Amniotic stem cell (primary cell): ENCODE data around the gene FOXD4L1.
"Not testable (repeated sequence)": the region's sequence is repeated elsewhere in the genome, so short reads cannot be mapped to it uniquely, and the experiment has no call there.

Experiments
- DNase-seq: peaks from one replicate; lab custom pipeline; 2025; lab: John Stamatoyannopoulos, UW

Gene FOXD4L1

DNA sequence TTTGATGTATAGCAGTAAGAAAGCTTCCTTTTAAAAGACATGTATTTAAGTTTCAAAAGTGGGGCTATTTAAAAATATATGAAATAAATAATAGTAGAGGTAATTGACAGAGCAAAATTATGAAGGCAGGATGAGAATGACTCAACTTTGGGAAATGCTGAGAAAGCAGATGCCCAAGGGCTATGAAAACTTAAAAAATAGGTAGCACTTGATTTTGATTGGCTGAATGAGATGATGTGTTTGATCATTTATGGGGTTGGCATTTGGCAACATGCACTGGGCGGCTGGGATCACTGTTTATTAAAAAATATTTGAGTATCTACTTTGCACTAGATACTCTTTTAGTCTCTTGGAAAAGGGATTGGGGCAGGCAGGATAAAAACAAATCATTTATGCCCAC, 26.5 kb downstream of the FOXD4L1 start:
- not testable (repeated sequence) for DNase-seq

DNA sequence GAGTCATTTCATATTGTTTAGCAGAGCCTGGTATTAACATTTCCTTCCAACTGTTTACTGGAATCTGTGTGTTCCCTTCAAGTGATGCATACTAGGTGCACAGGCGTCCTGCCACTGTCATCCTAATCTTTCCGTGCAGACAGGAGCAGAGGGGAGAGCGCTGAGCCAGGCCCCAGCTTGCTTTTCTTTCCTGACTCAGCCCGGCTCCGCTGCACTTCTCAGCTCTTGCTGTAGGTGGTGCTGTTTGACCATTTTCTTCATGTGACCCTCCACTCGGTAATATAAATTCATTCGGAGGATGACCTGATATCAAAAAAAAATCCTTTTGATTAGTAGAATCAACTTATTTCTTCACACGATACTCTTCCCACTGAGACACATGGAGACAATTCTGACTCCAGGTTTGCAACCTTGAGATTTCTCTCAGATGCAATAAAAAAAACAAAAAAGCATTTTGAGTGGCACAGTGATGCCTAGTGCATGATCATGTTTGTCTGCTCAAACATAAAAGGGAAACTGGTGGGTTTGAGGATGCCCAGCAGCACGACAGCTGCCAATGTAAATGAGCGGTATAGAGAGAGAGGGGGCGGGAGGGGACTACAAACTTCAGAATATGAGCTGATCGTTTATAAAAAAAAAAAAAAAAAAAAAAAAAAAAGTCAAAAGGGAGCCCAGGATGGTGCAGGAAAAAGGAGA, 29.0 kb downstream of the FOXD4L1 start:
- DNase-seq, result not testable (repeated sequence)

DNA sequence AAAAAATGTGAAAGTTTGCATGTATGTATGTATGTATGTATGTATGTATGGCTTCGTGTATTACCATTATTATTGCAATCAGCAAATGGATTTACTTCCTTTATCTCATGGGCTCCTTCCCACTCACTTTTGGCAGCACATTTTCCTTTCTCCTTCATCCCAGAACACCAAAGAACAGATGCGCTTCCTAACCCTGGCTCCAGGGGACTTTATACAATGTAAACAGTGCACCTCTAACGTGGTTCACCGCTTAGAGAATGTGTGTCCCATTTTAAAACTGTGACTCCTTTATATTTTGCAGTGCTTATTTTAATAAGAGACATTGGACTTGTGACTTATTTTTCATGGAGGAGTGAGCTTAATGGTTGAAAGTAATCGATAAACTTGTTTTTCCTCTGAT, 29.7 kb downstream of the FOXD4L1 start:
- not testable (repeated sequence) for DNase-seq

DNA sequence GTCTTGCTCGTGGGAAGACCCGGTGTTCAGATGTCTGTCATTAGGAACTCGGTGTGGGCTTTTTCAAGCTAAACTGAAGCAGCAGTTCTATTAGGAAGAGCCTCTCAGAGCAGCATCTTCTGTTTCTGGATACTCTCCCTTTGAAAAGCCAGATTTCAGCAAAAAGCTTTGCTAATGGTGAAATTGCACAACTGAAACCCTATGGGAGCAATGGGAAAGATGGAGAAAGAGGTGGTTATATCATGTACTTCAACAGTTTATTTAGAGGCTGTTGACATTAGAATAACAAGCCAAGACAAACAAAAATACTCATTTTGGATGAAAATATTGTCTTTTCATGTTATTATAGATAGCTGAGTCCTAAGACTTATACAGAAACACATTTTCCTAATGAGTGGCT, 30.4 kb downstream of the FOXD4L1 start:
- not testable (repeated sequence) for DNase-seq

DNA sequence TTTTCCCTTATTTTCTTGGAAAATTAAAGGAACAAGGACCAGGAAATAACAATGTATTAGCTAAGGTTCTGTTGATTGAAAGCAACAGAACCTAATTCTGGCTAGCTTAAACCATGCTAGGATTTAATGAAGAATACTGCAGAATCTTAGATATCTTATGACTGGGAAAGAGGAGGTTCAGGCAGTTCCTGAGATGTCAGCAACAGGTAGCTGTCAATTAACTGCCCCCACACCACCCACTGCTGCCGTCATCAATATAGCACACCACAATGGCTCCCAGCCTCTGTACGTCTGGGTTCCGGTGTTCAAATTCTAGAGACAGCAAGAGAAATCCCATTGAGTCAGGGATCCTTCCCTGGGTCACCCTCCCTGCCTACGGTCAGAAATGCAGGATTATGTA, 34.5 kb downstream of the FOXD4L1 start:
- DNase-seq, result not testable (repeated sequence)

DNA sequence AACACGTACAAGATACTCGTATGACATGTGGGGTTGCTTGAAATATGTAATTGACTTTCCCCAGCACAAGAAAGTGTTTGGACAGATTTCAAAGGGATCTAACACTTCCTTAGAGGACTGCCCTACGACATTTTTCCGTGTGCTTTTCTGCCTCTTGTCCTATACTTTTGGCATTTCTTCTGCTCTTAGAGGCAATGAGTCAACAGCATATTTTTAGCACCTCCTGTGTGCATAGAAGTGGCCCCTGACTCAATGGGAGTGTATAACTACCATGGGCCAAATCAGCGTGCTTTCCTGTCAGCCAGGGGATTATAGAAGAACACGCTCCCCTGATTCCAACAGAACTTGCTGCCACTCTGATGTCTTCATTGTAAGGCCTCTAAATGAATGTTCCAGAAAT, 38.1 kb downstream of the FOXD4L1 start:
- not testable (repeated sequence) for DNase-seq

DNA sequence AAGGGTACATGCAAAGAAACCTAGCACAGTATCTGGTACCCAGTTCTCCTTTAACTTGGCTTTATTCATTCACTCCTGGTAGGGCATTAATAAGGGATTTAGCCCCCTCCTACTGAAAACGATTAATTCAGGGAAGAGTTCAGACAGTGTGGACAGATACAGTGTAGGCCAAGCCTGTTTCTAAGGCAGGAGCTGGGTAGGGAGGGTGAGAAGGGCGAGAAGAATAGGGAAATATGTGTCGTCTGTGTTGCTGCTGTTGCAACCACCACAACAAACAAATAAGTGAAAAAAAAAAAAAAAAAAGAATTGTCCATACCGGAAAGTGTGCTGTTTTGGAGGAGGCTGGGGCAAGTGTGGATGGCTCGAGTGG, 42.4 kb downstream of the FOXD4L1 start:
- DNase-seq, result not testable (repeated sequence)

DNA sequence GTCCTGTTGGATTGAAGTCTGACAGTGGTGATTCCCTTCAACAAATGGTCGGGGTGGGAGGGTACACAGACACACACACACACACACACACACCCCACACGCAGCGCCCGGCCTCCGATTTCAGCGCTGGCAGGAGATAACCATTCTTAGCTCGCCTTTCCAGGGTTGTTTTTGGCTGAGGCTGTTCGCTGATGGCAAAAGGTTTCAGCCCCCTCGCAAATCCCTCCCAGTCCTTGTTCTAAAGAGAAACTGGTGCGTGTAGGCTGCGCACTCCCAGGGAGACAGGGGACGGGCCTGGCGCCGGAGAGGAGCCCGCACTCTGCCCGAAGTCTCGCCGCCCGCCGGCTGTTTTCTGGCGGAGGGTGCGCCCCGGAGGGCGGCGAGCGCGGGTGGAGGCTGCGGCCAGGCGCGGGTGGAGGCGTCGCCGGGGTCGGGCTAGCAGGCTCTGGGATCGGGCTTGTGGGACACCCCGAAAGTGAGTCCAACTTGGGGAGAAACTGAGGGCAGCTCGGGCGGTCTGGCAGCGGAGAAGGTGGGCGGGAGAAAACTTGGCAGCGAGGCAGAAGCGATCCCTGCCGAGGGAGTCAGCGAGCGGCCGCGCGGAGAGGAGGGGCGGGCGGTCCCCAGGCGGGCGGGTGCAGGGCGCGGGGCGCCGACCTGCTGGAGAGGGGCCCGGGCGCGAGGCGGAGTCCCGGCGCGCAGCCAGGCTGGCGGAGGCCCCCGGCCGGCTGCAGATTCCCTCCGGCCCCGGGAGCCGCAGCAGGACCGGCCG, 42.9 kb downstream of the FOXD4L1 start:
- DNase-seq, result not testable (repeated sequence)

DNA sequence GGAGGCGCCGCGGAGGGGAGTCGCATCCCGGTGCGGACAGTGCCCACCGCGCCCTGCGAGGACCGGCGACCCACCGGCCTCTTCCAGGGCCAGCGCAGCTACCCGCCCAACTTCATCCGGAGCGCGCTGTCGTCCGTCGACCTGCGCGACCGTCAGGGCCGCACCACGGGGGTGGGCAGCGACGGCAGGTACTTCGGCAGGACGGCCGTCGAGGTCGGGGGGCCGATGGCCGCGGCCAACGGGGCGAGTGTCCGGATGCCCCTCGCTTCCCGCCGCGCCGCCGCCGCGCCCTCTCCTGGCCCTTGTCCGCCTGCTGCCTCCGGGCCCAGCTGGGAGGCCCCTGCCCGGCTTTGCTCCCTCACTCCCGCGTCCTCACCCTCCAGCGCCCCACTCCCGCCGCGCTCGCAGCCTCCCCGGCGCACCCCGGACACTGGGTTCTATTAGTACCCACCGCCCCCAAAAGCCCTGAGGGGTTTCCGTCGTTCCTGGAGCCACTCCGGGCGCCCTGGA, 43.6 kb downstream of the FOXD4L1 start:
- not testable (repeated sequence) for DNase-seq

DNA sequence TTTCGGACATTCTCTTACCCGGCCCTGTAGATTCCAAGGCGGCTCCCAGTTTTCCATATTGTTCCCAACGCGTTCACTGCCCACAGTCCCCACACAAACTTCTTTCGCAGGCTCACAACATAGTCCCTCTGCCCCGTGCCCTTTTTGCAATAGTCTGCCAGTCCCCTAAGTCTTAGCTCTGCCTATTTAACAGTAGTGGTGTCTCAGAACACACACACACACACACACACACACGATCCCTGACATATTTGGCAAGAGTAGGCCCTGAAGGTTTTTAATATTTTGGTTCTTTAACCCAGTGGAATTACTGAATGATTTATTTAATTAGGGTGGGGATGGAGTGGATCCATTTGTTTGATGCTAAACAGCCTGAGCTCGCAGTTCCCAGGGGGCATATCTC, 44.1 kb downstream of the FOXD4L1 start:
- not testable (repeated sequence) for DNase-seq
